DOHH2 (cell line): ENCODE results near the gene CCHCR1.

Source experiments
- CTCF ChIP-seq: fragments of 200-600 bp; sonication (generic); IDR thresholded peaks from one replicate; pipeline ENCODE4 v1.5.1; 2014; ENCODE audit warnings: antibody characterized with exemption, mild to moderate bottlenecking, low read depth, low read length; ENCODE audit not compliant: poor library complexity, severe bottlenecking
- EZH2phosphoT487 ChIP-seq: fragments of 200-600 bp; sonication (generic); IDR thresholded peaks from 2 replicates; pipeline ENCODE4 v1.6.1; 2017; ENCODE audit warnings: borderline replicate concordance, mild to moderate bottlenecking, antibody characterized with exemption, low read length, moderate library complexity, mixed read lengths

DNA sequence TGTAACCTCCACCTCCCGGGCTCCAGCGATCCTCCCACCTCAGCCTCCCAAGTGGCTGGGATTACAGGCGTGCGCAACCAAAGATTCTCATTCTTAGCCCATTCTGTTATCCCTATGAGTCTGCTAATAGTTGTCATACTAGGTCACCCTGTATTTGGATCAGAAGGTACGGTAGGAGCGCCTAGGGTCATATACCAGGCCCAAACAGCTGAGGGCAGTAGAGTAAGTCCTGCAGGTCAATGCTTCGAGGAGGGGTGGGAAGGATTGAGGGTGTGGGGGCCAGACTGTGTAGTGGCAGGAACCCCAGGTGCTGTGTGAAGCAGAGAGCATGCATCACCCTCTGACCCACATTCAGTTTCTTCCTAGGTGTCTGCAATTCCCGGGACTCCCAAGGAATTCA is 35.6 kb upstream of the CCHCR1 start:
- TF ChIP-seq CTCF (no peak), EZH2phosphoT487 (no peak)
